GM20431 (cell line): ENCODE results near the gene NR1I2.

Experiments
- in situ Hi-C: fragments of 300-500 bp; cut with MseI, MboI; formaldehyde crosslinking; loops from one replicate; pipeline ENCODE4 v1.15.0; 2020; ENCODE audit warnings: low sequenced_read_pairs; ENCODE audit not compliant: unreplicated experiment

Gene NR1I2

DNA sequence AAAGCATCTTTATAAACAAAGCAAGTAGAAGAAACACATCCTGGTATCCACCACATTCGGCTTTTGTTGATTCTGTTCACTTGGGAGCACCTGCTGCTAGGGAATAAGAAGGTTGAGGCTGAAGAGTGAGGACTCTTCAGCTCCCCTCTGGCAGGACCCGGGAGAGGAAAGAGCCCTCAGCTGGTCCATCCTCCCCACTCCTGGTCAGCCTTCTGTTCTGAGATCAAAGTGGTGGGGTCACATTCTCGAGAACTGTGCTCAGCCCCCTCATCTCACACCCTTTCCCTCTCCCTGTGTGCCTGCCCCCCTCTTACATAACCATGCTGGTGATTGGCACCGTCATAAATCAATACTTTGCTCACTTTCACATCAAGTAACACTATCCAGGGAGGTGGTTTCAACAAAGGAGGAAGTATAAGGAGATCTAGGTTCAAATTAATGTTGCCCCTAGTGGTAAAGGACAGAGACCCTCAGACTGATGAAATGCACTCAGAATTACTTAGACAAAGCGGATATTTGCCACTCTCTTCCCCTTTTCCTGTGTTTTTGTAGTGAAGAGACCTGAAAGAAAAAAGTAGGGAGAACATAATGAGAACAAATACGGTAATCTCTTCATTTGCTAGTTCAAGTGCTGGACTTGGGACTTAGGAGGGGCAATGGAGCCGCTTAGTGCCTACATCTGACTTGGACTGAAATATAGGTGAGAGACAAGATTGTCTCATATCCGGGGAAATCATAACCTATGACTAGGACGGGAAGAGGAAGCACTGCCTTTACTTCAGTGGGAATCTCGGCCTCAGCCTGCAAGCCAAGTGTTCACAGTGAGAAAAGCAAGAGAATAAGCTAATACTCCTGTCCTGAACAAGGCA is at the start of gene NR1I2:
Gene NR1I2, plus strand, starts transcription at position 772 of the 869 bp plus-strand sequence.
- in situ Hi-C loops, result no loop called here

GRCh38 chr3:119733812-119734211 is 48.1 kb upstream of the NR1I2 start:
- in situ Hi-C loops, result no loop called here

DNA sequence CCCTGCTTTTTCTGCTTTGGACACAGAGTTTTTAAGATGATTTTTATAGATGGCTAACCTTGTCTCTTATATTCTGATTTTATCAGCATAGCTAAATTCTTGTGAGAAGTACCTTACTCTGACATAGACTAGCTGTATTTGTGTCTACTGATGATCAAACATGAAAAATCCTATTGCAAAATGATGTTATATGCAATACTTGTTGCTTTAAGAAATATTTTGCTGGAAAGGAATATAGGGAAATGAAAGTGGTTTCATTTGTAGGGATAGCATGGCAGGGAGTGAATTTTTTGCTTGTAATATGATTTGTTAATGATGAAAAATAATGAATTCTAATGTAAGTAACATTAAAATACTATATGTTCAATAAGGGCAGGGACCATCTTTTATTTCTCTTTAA is 43.2 kb upstream of the NR1I2 start:
- in situ Hi-C loops, result no loop called here

GRCh38 chr3:119741657-119742590 is 40.0 kb upstream of the NR1I2 start:
- in situ Hi-C loops, result no loop called here

- in situ Hi-C loops, result no loop called here
Measured at GRCh38 chr3:119743921-119744320, 38.0 kb upstream of the NR1I2 start.

GRCh38 chr3:119745942-119746341 is 36.0 kb upstream of the NR1I2 start:
- in situ Hi-C loops, result no loop called here

DNA sequence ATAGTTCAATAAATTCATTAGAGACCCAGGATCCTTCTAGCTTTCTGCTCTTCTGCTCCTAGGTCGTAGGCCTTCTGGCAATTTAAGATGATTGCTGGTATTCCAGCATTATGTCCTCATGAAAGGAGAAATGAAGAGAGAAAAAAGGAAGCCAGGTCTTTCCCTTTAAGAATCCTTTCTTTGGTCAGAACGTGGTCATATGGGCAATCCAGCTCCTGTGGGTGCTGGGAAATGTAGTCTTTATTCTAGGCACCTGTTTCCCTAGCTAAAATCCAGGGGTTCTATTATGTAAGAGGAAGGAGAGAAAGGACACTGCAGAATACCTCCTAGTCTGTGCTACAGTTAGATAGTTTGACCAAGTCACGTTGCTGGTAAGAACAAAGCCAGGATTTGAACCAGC is 35.5 kb upstream of the NR1I2 start:
- in situ Hi-C loops, result no loop called here

DNA sequence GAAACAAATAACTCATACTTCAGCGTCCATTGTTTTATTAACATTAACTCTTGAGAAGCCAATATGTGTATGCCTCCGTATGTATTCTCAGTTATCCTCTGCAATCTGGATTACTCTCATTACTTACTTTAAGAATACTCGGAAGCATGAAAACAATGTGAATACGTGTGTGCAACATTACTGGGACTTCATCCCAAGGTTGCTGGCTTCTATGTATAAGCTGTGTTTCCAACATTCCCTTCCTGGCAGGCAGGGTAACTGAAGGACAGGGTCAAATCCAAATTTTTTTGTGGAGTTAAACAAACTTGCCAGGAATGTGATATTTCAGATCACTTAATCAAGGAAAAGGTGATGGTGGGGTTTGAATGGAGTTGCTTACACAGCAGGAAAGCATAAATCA is 34.5 kb upstream of the NR1I2 start:
- in situ Hi-C loops, result no loop called here

GRCh38 chr3:119748991-119749390 is 32.9 kb upstream of the NR1I2 start:
- in situ Hi-C loops, result no loop called here

DNA sequence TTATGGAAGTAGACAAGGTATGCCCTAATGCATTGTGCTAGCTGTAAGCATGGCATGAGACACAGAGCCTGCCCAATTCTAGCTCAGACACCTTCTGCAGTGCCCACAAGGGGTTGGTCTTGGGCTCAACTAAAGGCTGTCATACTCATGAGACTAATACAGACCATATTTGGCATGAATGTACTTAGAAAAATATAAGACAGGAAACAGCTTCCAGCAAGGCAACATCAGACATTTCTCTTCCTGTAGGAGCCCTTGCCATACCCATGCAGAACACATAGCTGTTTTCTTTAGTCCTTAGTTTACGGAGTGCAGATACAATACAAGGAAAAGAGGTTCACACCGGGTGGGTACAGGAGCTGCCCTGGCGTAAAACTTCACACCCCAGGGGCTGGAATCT is 30.5 kb upstream of the NR1I2 start:
- in situ Hi-C loops, result no loop called here

DNA sequence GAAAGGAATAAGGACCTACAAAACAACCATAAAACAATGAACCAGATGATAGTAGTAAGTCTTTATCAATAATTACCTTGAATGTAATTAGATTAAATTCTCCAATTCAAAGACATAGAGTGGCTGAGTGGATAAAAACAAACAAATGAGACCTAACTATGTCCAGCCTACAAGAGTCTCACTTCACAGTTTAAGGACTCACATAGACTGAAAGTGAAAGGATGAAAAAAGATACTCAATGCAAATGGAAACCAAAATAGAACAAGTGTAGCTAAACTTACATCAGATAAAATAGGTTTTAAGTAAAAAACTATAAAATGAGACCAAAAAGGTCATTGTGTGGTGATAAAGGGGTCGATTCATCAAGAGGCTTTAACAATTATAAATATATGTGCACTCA is 21.9 kb upstream of the NR1I2 start:
- in situ Hi-C loops, result no loop called here

- in situ Hi-C loops, result no loop called here
Measured at GRCh38 chr3:119762876-119763275, 19.0 kb upstream of the NR1I2 start.

DNA sequence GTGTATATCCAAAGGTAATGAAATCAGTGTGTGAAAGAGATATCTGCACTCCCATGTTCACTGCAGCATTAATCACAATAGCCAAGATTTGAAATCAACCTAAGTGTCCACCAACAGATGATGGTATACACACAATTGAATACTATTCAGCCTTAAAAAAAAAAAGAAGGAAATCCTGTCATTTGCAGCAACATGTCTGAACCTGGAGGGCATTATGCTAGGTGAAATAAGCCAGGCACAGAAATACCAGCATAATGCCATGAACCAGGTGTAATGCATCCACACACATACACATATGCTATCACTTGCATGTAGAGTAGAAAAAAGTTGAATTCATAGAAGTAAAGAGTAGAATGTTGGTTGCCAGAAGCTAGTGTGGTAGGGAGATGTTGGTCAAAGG is 18.4 kb upstream of the NR1I2 start:
- in situ Hi-C loops, result no loop called here

GRCh38 chr3:119765239-119765638 is 16.7 kb upstream of the NR1I2 start:
- in situ Hi-C loops, result no loop called here

GRCh38 chr3:119767936-119768601 is 13.8 kb upstream of the NR1I2 start:
- in situ Hi-C loops, result no loop called here

DNA sequence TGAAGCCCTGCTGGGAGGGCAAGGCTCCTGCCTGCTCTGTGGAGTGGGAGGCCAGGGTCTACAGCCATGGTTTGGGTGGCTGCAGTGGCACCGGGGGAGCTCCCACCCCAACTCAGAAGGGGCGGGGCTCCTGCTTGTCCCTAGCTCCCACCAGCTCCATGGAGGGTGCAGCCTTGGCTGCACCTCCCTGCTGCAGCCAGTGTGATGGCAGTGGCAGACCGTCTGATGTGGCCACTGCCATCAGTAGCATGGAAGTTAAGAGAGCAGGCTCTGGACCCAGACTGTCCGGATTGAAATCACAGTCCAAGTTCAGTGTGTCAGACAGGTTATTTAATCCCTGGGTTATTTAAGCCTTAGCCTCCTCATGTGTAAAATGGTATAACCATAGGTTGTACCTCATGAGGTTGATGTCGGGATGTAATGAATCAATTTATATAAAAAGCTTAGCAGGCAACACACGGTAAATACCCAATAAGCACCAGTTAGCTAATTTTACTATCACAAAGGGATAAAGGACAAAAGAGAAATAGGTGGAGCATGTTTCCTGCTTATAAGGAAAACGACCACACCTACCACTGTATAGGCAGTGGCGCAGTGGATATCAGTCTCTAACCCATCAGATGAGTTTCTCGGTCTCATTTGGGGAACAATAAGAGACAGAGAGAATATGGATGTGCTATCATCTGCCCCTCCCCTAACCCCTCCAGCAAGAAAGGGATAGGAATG is 13.1 kb upstream of the NR1I2 start:
- in situ Hi-C loops, result no loop called here

DNA sequence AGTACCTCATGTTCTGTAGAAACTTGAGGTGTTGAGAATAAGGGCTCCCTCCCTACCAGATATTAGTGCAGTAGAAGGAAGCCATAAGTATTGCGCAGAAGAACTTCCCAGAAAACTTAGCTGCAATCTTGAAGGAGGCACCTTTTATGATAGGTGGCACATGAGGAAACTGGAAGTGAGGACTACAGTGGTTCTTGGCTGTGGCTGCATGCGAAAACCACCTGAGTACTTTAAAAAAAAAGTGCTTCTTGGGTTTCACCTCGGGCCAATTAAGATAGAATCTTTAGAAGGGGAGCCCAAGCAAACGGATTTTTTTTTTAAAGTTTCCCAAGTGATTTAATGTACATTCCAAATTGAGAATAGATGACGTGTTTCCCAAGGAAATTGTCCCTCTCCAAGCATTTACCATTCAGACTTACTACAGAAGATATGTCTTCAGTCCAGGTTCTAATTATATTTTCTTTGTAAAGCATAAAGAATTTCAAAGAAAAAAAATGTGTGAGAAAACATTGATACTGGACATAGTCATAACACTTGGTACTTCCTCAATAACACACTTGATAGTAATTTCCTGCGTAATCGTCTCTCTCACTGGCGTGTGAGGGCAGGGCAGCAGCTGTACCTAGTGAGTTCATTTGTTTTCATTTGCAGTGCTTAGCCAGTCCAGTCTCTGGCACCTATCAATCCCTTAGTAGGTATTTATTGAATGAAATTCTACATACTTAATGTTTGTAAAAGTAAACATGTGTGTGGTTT is 12.3 kb upstream of the NR1I2 start:
- in situ Hi-C loops, result no loop called here

DNA sequence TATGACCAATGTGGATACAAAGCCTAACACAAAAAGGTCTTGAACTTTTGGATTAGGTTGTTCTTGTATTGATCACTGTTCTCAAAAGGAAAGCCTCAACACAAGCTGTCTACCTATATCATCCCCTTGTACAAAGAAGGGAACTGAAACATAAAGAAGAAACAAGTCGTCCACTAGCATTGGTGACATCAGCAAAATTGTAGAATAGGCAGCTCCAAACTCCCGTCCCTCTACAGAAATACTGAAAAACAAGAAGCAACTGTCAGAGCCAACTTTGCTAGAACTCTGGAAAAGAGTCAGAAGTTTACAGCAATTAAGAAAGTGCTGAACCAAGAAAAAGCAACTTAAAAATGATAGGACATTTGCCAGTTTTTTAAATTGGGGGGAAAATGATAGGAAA is 7.5 kb upstream of the NR1I2 start:
- in situ Hi-C loops, result no loop called here

- in situ Hi-C loops, result no loop called here
Measured at GRCh38 chr3:119776304-119776703, 5.6 kb upstream of the NR1I2 start.
